Fibroblast of skin of left biceps (primary cell): ENCODE measurements around the gene LRRC8C.
A peak's percentile ranks its signal among the peaks of the same experiment; 100 is the strongest.
"Not testable (repeated sequence)": the region's sequence is repeated elsewhere in the genome, so short reads cannot be mapped to it uniquely, and the experiment has no call there.

Source experiments
- DNase-seq, 2 experiments: peaks; one replicate each; pipeline ENCODE4 v3.0.0-alpha.2; 2013; ENCODE audit warnings: low read depth in 2 of 2

Gene LRRC8C

GRCh38 chr1:89632657-89633247, at the start of gene LRRC8C:
LRRC8C (plus strand) TSS chr1:89633120; CDS start chr1:89686474, 53,354 bp downstream.
- DNase-seq: peak; percentile 42 to 53

GRCh38 chr1:89584211-89584610, 48.7 kb upstream of the LRRC8C start:
- DNase-seq: no peak

GRCh38 chr1:89584781-89585180, 48.1 kb upstream of the LRRC8C start:
- no peak for DNase-seq

- DNase-seq: no peak
Observed at GRCh38 chr1:89587729-89588161, 45.2 kb upstream of the LRRC8C start.

GRCh38 chr1:89588480-89588879, 44.4 kb upstream of the LRRC8C start:
- no peak for DNase-seq

GRCh38 chr1:89589515-89589914, 43.4 kb upstream of the LRRC8C start:
- no peak for DNase-seq

- no peak for DNase-seq
Observed at GRCh38 chr1:89590341-89591080, 42.4 kb upstream of the LRRC8C start.

- not testable (repeated sequence) for DNase-seq
Observed at GRCh38 chr1:89592861-89593302, 40.0 kb upstream of the LRRC8C start.

- no peak for DNase-seq
Observed at GRCh38 chr1:89594096-89594740, 38.7 kb upstream of the LRRC8C start.

- DNase-seq: no peak
Observed at GRCh38 chr1:89596698-89597097, 36.2 kb upstream of the LRRC8C start.

GRCh38 chr1:89598450-89599331, 34.2 kb upstream of the LRRC8C start:
- peak in 1 of 2 experiments; percentile 19 for DNase-seq

- no peak for DNase-seq
Observed at GRCh38 chr1:89599332-89599630, 33.6 kb upstream of the LRRC8C start.

- DNase-seq: no peak
Observed at GRCh38 chr1:89600451-89601224, 32.3 kb upstream of the LRRC8C start.

GRCh38 chr1:89602871-89603404, 30.0 kb upstream of the LRRC8C start:
- no peak for DNase-seq

GRCh38 chr1:89603651-89604413, 29.1 kb upstream of the LRRC8C start:
- no peak for DNase-seq

- DNase-seq: no peak
Observed at GRCh38 chr1:89604414-89604735, 28.5 kb upstream of the LRRC8C start.

- DNase-seq: no peak
Observed at GRCh38 chr1:89605692-89606091, 27.2 kb upstream of the LRRC8C start.

GRCh38 chr1:89606227-89606980, 26.5 kb upstream of the LRRC8C start:
- DNase-seq: no peak

GRCh38 chr1:89607156-89607555, 25.8 kb upstream of the LRRC8C start:
- no peak for DNase-seq
